HepG2 (cell line): ENCODE measurements around the gene CABP2. TPM values are rescaled to one million over a fixed set of nuclear protein-coding genes. Genes with fewer than 3 reads are reported as not detected.

ENCODE experiments used
- CREB1 ChIP-seq, 2 experiments: fragments of 450-650 bp in 1 of 2; IDR thresholded peaks; 2 replicates each; pipeline ENCODE4 v1.6.1; 2016 to 2017; ENCODE audit warnings: control low read depth in 1 of 2, mild to moderate bottlenecking in 1 of 2, missing compliant biosample characterization in 1 of 2, missing genetic modification characterization in 1 of 2
- MXD1 ChIP-seq: sonication (generic); formaldehyde crosslinking; IDR thresholded peaks from 2 replicates; pipeline ENCODE4 v1.4.0; 2020; ENCODE audit warnings: mild to moderate bottlenecking, missing genetic modification reagents
- MXD3 ChIP-seq: IDR thresholded peaks from 2 replicates; pipeline ENCODE4 v1.6.1; 2016; ENCODE audit warnings: mild to moderate bottlenecking, missing biosample characterization, missing genetic modification reagents
- NAIF1 ChIP-seq: sonication (generic); formaldehyde crosslinking; IDR thresholded peaks from 2 replicates; pipeline ENCODE4 v1.5.0; 2020; ENCODE audit warnings: mild to moderate bottlenecking, missing genetic modification reagents, borderline replicate concordance
- PAWR ChIP-seq: sonication (generic); formaldehyde crosslinking; IDR thresholded peaks from 2 replicates; pipeline ENCODE4 v1.4.0; 2020; ENCODE audit warnings: missing genetic modification reagents, mild to moderate bottlenecking, borderline replicate concordance
- SMC3 ChIP-seq: IDR thresholded peaks from 2 replicates; pipeline ENCODE4 v1.6.1; 2011; ENCODE audit warnings: low read length, improper control_type of control experiment
- ZNF136 ChIP-seq: sonication (generic); formaldehyde crosslinking; IDR thresholded peaks from 2 replicates; pipeline ENCODE4 v1.8.1; 2022; ENCODE audit warnings: low read depth, mild to moderate bottlenecking, moderate library complexity, missing genetic modification reagents
- ZNF552 ChIP-seq: sonication (generic); formaldehyde crosslinking; IDR thresholded peaks from 2 replicates; pipeline ENCODE4 v1.9.0; 2022; ENCODE audit warnings: missing genetic modification reagents, mild to moderate bottlenecking, borderline replicate concordance
- polyA plus RNA-seq, 8 experiments: library from polyadenylated mRNA; depleted of rRNA in 3 of 8; stranded (reverse) in 7 of 8; unstranded in 1 of 8; fragments of >200 nt; fragmentation: Illumina TruSeq in 4 of 8; extraction: Trizol in 4 of 8; gene quantifications; 2 replicates each; pipeline versions ENCODE4 v1.2.1 to v1.2.3, GENCODE V29; 2011 to 2016; ENCODE audit warnings: low read depth in 4 of 8, missing spikeins in 1 of 8, mixed read lengths in 1 of 8; ENCODE audit not compliant: insufficient read depth in 1 of 8
- total RNA-seq, 5 experiments: library from RNA; depleted of rRNA; stranded (reverse); fragments of >200 nt; fragmentation: Illumina TruSeq; extraction: Trizol; gene quantifications; 2 replicates each; pipeline ENCODE4 v1.2.3, GENCODE V29; 2016; ENCODE audit warnings: low read depth in 1 of 5
- TF ChIP-seq, protein P1 (sequence below): sonication (generic); formaldehyde crosslinking; IDR thresholded peaks from 2 replicates; pipeline ENCODE4 v1.8.0; 2022; ENCODE audit warnings: missing genetic modification reagents, mild to moderate bottlenecking, moderate library complexity, borderline replicate concordance
- TF ChIP-seq, protein P2 (sequence below), 2 experiments: sonication (generic) in 1 of 2; formaldehyde crosslinking in 1 of 2; IDR thresholded peaks; 2 replicates each; pipeline versions ENCODE4 v1.4.0 to v1.6.1; 2016 to 2020; ENCODE audit warnings: borderline replicate concordance in 1 of 2, low read depth in 1 of 2, mild to moderate bottlenecking in 1 of 2, missing genetic modification reagents in 1 of 2

The CABP2 gene
- total and polyA plus RNA-seq, 2 of the 13 experiments (the other 11 are each of a cell fraction or from before 2014, with no cell fraction given) = not detected

GRCh38 chr11:67497656-67498291 lies 25.5 kb downstream of the CABP2 start (continued):
- TF ChIP-seq, protein P1, sequence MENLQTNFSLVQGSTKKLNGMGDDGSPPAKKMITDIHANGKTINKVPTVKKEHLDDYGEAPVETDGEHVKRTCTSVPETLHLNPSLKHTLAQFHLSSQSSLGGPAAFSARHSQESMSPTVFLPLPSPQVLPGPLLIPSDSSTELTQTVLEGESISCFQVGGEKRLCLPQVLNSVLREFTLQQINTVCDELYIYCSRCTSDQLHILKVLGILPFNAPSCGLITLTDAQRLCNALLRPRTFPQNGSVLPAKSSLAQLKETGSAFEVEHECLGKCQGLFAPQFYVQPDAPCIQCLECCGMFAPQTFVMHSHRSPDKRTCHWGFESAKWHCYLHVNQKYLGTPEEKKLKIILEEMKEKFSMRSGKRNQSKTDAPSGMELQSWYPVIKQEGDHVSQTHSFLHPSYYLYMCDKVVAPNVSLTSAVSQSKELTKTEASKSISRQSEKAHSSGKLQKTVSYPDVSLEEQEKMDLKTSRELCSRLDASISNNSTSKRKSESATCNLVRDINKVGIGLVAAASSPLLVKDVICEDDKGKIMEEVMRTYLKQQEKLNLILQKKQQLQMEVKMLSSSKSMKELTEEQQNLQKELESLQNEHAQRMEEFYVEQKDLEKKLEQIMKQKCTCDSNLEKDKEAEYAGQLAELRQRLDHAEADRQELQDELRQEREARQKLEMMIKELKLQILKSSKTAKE (CRISPR knock-in tag) = no peak
- TF ChIP-seq, protein P2, sequence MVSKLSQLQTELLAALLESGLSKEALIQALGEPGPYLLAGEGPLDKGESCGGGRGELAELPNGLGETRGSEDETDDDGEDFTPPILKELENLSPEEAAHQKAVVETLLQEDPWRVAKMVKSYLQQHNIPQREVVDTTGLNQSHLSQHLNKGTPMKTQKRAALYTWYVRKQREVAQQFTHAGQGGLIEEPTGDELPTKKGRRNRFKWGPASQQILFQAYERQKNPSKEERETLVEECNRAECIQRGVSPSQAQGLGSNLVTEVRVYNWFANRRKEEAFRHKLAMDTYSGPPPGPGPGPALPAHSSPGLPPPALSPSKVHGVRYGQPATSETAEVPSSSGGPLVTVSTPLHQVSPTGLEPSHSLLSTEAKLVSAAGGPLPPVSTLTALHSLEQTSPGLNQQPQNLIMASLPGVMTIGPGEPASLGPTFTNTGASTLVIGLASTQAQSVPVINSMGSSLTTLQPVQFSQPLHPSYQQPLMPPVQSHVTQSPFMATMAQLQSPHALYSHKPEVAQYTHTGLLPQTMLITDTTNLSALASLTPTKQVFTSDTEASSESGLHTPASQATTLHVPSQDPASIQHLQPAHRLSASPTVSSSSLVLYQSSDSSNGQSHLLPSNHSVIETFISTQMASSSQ (IDR thresholded peaks at IDR 0.05; ENCODE audit: low read depth) = no peak
- TF ChIP-seq, protein P2 (CRISPR knock-in tag; IDR thresholded peaks at IDR 0.05; ENCODE audit: borderline replicate concordance) = no peak
- TF ChIP-seq MXD3 (CRISPR knock-in tag) (no peak), CREB1 (IDR thresholded peaks at IDR 0.05) (no peak), CREB1 (CRISPR knock-in tag; IDR thresholded peaks at IDR 0.05) (no peak), PAWR (no peak), SMC3 (no peak), ZNF136 (CRISPR knock-in tag) (no peak), MXD1 (CRISPR knock-in tag) (no peak), NAIF1 (no peak), ZNF552 (no peak)
